Thyroid gland (tissue), 4 donors: ENCODE results near the gene SMAD3.

Experiments
- POLR2A ChIP-seq, 2 donors: fragments of 450-650 bp; IDR thresholded peaks; one replicate each; pipeline ENCODE4 v1.6.1; 2017; ENCODE audit warnings: antibody characterized with exemption in 2 of 2, mild to moderate bottlenecking in 2 of 2, moderate library complexity in 1 of 2
- TF ChIP-seq, protein P1 (sequence below), 6 experiments: fragments of 200-600 bp in 3 of 6; fragments of 450-650 bp in 3 of 6; sonication (generic) in 3 of 6; IDR thresholded peaks; one replicate each; pipeline ENCODE4 v1.5.1; 2016 to 2019; ENCODE audit warnings: antibody characterized with exemption in 6 of 6, mild to moderate bottlenecking in 2 of 6, inconsistent platforms in 1 of 6, moderate library complexity in 1 of 6

DNA sequence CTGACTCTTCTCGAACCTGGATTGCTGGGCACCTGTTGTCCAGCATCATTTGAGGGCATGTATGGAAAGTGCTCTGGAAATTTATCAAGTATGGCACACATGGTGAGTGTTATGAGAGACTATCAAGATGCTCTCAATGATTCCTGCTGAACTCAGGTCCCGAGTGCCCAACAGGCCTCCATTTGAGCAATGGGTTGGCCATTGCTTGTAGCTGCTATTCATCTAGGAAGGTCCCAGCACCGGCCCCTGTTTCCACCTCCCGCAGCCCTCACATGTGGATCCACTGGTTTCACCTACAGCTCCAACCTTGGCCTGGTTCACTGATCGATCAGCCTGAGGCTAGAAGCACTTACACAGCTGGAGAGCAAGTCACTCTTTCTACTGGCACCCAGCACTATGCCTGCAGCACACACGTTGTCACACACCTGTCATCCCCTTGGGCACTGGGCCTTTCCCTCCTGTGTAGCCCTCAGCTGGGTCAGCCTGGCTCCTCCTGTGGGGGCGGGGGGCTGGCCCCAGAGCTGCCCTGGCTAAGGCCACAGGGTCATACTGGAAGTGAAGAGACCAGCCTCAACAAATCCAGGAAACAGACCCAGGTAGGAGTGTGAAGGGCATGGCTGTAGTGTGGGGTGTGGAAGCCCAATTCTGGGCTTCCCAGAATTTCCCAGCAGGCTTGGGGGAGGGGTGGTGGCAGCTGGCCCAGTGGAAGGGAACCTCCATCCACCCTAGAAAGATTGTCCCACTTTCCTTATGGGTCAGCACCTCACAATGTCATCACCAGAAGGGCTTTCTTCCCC is 41.7 kb upstream of the SMAD3 start:
- TF ChIP-seq, protein P1, sequence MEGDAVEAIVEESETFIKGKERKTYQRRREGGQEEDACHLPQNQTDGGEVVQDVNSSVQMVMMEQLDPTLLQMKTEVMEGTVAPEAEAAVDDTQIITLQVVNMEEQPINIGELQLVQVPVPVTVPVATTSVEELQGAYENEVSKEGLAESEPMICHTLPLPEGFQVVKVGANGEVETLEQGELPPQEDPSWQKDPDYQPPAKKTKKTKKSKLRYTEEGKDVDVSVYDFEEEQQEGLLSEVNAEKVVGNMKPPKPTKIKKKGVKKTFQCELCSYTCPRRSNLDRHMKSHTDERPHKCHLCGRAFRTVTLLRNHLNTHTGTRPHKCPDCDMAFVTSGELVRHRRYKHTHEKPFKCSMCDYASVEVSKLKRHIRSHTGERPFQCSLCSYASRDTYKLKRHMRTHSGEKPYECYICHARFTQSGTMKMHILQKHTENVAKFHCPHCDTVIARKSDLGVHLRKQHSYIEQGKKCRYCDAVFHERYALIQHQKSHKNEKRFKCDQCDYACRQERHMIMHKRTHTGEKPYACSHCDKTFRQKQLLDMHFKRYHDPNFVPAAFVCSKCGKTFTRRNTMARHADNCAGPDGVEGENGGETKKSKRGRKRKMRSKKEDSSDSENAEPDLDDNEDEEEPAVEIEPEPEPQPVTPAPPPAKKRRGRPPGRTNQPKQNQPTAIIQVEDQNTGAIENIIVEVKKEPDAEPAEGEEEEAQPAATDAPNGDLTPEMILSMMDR (IDR thresholded peaks at IDR 0.05), result no peak
- no peak for TF ChIP-seq POLR2A (IDR thresholded peaks at IDR 0.05)
